Immature natural killer cell (primary cell): ENCODE data around the gene PRKCE. TPM values are rescaled to one million over a fixed set of nuclear protein-coding genes. Genes with fewer than 3 reads are reported as not detected.

ENCODE experiments used
- DNase-seq, 3 donors: peaks; one replicate each; pipeline ENCODE4 v3.0.0; 2022; ENCODE audit warnings: mixed read lengths in 1 of 3
- H3K27ac Mint-ChIP-seq, 6 donors: one replicate each; pipeline ENCODE4 v1.8.0; 2020; ENCODE audit warnings: mixed read lengths in 6 of 6, mild to moderate bottlenecking in 5 of 6, inconsistent platforms in 4 of 6, moderate library complexity in 3 of 6
- H3K27me3 Mint-ChIP-seq, 3 donors: one replicate each; pipeline ENCODE4 v1.8.0; 2020 to 2021; ENCODE audit warnings: low read depth in 3 of 3, mild to moderate bottlenecking in 3 of 3, mixed read lengths in 3 of 3, moderate library complexity in 3 of 3, inconsistent platforms in 1 of 3
- H3K36me3 Mint-ChIP-seq, 3 donors: one replicate each; pipeline ENCODE4 v1.8.0; 2020; ENCODE audit warnings: mixed read lengths in 3 of 3, inconsistent platforms in 2 of 3, mild to moderate bottlenecking in 2 of 3
- H3K4me1 Mint-ChIP-seq, 2 donors: one replicate each; pipeline ENCODE4 v1.8.0; 2020; ENCODE audit warnings: inconsistent platforms in 2 of 2, mild to moderate bottlenecking in 2 of 2, mixed read lengths in 2 of 2, moderate library complexity in 1 of 2
- H3K4me3 Mint-ChIP-seq, 5 donors: one replicate each; pipeline ENCODE4 v1.8.0; 2020; ENCODE audit warnings: mild to moderate bottlenecking in 5 of 5, mixed read lengths in 5 of 5, inconsistent platforms in 3 of 5, moderate library complexity in 3 of 5
- H3K9me3 Mint-ChIP-seq, 6 donors: one replicate each; pipeline ENCODE4 v1.8.0; 2020; ENCODE audit warnings: mild to moderate bottlenecking in 6 of 6, mixed read lengths in 6 of 6, inconsistent platforms in 4 of 6, moderate library complexity in 3 of 6
- polyA plus RNA-seq, 3 donors: library from polyadenylated mRNA; unstranded; fragments of 300-500 nt; fragmentation: Illumina TruSeq; gene quantifications; one replicate each; pipeline ENCODE4 v1.2.3, GENCODE V29; 2021

Gene PRKCE
- polyA plus RNA-seq, 3 donors from 2014 or later = 1.0 to 3.0 (median 2.5) TPM

DNA sequence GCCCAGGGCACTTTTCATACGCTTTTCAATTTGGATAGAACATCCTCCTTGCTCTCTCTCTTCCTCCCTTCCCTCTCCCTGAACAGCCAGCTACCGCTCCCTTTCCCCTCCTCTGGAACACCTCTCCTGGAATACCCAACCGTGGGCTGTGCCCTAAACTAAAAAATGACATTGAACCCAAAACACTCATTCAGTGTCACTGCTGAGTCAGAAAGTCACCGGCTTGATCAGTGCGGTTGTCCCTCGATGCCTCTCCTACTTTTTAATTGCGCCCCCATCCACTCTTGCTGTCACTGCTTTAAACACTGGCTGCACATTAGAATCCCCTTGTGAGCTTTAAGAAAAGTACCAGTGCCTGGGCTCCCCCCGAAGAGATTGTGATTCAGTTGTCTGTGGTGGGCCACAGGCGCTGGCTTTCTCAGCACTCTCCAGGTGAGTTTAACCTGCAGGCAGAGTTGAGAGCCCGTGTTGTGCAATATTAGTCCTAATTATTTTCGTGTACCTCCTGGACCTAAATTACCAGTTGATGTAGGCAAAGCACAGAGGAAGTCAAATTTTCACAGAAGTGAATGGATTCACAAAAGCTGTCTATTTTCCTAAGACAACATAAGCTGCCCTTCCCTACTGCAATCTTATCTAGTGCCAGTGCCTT lies 302.0 kb downstream of the PRKCE start:
- Mint-ChIP-seq H3K27me3 (peaks cover 0 to 2% (median 0%) of the 10 kb centered on the region in 3 donors), H3K4me3 (no peak overlapping the region), H3K36me3 (no peaks in the 10 kb centered on the region), H3K9me3 (no peaks in the 10 kb centered on the region), H3K27ac (no peak overlapping the region), H3K4me1 (peaks cover 16% of the 10 kb centered on the region in 2 donors)
- no peak for DNase-seq

DNA sequence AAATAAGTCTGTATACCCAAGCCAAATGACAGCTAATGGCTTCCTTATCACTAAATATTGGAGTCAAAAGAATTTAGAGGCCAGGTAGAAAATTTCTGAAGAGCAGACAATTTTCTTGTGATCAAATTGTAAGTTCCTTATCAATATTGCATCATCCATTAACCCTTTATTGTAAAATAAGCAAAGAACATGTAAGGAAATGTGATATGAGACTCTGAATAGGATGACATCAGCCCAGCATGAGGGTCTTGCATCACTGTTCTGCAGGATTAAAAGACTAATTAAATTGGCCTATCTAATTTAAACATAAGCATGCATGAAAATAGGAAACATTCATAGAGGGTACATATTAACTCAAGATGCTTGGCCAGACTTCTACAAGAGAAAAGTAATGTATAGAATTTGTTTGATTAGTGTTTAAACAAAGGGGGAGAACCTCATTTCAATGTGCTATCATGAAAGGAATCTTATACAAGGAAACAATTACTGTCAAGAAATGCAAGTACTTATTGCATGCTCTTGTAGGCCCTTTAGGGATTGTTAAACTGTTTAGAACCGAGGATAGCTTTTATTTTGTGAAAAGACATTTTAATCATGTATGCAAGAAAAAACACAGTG lies 302.9 kb downstream of the PRKCE start:
- H3K9me3 Mint-ChIP-seq = no peaks in the 10 kb centered on the region
- peaks cover 16% of the 10 kb centered on the region in 2 donors for H3K4me1 Mint-ChIP-seq
- no peaks in the 10 kb centered on the region for H3K36me3 Mint-ChIP-seq
- no peak for DNase-seq
- H3K4me3 Mint-ChIP-seq = no peak overlapping the region
- H3K27me3 Mint-ChIP-seq = peaks cover 0 to 2% (median 0%) of the 10 kb centered on the region in 3 donors
- no peak overlapping the region for H3K27ac Mint-ChIP-seq

DNA sequence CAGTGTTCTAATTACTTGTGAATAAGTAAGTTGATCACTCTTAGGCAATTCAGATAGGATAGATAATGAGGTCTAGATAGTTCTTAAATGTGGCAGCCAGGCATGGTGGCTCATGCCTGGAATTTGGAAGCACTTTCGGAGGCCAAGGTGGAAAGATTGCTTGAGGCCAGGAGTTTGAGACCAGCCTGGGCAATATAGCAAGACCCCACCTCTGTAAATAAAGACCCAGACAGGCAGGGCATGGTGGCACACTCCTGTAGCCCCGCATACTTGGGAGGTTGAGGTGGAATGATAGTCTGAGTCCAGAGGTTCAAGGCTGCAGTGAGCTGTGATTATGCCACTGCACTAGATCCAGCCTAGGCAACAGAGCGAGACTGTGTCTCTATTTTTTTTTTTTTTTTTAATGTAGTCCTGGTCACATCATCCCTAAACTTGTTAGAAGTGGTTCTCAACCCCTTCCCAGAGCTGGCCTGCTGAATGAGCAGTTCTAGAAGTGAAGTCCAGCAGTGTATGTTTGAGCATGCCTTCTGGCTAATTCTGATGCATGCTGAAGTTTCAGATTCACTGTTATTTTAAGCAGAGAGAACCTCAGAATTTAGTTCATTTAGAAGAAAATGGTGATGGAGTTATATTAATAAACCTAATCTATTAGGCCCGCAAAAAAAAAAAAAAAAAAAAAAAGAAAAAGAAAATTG lies 306.2 kb downstream of the PRKCE start:
- DNase-seq = no peak
- peaks cover 0 to 2% (median 0%) of the 10 kb centered on the region in 3 donors for H3K27me3 Mint-ChIP-seq
- no peaks in the 10 kb centered on the region for H3K4me1 Mint-ChIP-seq
- H3K36me3 Mint-ChIP-seq = no peaks in the 10 kb centered on the region
- H3K27ac Mint-ChIP-seq = no peak overlapping the region
- no peaks in the 10 kb centered on the region for H3K9me3 Mint-ChIP-seq
- no peak overlapping the region for H3K4me3 Mint-ChIP-seq

DNA sequence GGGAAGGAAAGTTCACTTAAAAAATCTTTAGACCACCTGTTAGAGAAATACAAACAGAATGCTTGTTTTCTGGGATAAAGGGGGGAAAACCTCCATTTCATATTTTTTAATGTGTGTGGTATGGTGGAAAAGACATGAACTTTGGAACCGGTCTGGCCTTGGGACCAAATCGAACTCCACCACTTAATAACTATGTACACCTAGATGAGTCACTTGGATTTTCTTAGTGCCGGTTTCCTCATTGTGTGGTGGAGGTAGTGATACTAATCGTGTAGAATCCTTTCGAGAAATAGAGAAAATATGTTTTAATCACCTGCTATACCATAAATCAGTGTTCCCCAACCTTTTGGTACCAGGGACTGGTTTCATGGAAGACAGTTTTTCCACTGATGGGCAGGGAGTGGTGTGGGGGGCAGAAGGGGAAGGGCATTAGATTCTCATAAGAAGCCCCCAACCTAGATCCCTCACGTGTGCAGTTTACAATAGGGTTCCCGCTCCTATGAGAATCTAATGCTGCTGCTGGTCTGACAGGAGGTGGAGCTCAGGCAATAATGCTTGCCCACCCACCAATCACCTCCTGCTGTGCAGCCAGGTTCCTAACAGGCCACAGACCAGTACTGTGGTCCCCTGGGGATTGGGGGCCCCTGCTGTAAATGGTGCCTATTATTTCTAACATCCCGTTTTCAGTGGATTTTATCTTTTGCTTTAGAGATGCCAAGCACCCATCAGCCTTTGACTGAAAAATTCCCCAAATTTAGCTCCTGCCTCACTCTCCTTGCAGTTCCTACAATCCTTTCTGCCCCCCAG lies 308.8 kb downstream of the PRKCE start:
- H3K9me3 Mint-ChIP-seq = no peaks in the 10 kb centered on the region
- peaks cover 0 to 2% (median 0%) of the 10 kb centered on the region in 3 donors for H3K27me3 Mint-ChIP-seq
- no peak overlapping the region for H3K27ac Mint-ChIP-seq
- DNase-seq = no peak
- H3K4me1 Mint-ChIP-seq = peaks cover 11 to 12% of the 10 kb centered on the region in 2 donors
- no peaks in the 10 kb centered on the region for H3K36me3 Mint-ChIP-seq
- no peak overlapping the region for H3K4me3 Mint-ChIP-seq

DNA sequence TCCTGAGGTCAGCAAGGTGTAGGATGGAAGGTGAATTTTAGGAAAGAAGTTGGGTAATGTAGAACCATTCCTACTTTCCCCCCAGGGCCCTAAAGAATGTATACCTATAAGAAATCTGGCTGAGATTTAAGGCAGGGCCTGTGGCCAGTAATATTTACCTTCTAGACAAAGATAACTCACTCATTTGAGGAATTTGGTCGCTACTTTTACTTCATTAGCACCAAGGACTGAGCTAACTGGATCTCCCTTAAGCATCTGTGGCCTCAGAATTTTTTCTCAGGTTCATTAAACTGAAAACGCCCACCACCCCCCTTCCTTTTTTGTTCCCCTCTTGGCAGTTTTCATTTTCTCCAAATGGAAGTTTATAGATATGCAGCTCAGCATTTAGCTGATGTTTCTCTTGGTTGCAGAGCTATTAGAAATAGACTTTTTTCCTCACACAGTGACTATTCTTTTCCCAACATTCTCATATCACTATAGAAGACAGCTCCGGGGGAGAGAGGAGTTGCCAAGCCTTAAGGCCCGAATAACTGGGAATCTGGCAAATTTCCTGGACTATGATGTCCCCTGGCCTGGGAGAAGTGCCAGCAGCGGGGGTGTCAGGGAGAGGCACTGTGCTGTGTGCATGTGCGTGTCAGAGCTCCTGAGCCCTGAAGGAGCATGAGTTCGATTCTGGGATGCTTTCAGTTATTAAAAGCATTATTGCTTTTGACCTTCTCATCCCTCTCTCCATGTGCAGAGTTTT lies 310.9 kb downstream of the PRKCE start:
- Mint-ChIP-seq H3K36me3 (no peaks in the 10 kb centered on the region), H3K4me1 (peaks cover 11 to 12% of the 10 kb centered on the region in 2 donors), H3K4me3 (no peak overlapping the region), H3K27me3 (peaks cover 0 to 2% (median 2%) of the 10 kb centered on the region in 3 donors), H3K27ac (no peak overlapping the region), H3K9me3 (no peaks in the 10 kb centered on the region)
- no peak for DNase-seq

DNA sequence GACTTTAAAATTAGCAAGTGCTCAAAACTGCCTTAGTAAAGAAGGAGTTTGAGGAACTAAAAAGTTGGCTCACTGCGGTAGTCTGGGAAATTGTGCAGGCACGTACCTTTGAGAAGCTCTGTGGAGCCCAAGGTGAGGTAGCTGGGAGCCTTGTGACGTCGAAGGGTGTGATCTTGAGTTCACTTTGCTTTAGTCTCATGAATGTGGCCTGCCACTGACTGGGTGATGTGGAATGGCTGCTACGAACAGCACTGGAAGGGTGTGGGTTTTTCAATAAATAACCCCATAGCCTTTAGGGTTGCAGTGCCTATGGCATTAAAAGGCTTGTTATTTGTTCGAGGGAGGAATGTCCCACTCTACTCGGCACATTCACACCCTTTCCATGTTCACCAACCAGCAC lies 312.3 kb downstream of the PRKCE start:
- H3K9me3 Mint-ChIP-seq = no peaks in the 10 kb centered on the region

DNA sequence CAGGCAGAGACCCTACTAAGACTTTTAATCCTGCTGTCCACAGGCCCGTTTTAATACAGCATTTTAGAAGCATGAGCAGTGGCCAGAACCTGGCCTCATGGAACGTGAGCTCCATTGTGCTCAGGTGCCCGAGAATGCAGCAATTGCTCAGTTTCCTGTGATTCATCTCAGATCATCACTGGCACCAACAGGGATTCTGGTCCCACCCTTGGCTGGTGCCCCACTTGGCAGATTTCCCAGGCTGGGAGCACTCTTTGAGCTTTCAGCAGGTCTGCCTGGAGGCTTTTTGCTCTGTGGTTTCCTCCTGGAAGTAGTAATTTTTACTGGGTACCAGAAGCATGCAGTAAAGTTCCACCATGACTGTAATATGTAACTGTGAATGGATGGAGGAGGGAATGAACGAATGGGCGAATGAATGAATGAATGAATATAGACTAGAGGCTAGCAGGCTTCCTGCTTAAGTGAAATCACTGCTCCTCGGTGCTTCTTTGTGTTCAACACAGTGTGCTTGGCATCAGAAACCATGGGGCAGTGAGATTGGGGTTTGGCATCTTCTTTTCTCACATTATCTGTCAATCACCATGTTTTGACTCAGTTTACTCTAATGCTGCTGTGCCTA lies 312.9 kb downstream of the PRKCE start:
- no peak for DNase-seq
- Mint-ChIP-seq H3K27me3 (peaks cover 0 to 2% (median 2%) of the 10 kb centered on the region in 3 donors), H3K9me3 (no peaks in the 10 kb centered on the region), H3K36me3 (no peaks in the 10 kb centered on the region), H3K27ac (peak overlapping the region in 1 of 6 donors; percentile 23), H3K4me1 (peaks cover 11 to 12% of the 10 kb centered on the region in 2 donors), H3K4me3 (no peak overlapping the region)

More for the DNA sequence above, 312.3 kb downstream of the PRKCE start:
- DNase-seq = no peak
- no peak overlapping the region for H3K4me3 Mint-ChIP-seq
- H3K4me1 Mint-ChIP-seq = peaks cover 11 to 12% of the 10 kb centered on the region in 2 donors
- no peaks in the 10 kb centered on the region for H3K36me3 Mint-ChIP-seq
- no peak overlapping the region for H3K27ac Mint-ChIP-seq
- peaks cover 0 to 2% (median 2%) of the 10 kb centered on the region in 3 donors for H3K27me3 Mint-ChIP-seq

DNA sequence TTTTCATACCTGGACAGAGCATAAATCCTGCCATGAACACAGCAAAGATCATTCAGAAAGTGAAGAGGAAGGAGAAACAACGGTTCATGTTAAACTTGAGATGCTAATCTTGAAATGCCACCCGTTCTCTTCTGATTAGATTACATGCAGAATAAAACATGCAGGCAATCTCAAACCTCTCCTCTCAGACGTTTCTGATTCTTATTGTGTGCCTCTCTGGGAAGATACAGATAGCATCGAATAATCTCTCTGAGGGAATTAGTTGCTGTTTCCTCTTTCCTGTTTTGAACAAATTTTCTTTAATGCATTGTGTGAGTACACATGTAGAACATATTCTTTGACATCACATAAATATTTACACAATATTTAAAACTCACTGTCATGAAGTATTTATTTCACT lies 313.4 kb downstream of the PRKCE start:
- no peaks in the 10 kb centered on the region for H3K36me3 Mint-ChIP-seq
- H3K9me3 Mint-ChIP-seq = no peaks in the 10 kb centered on the region
- H3K4me1 Mint-ChIP-seq = peaks cover 11 to 12% of the 10 kb centered on the region in 2 donors
- H3K27ac Mint-ChIP-seq = peak overlapping the region in 1 of 6 donors; percentile 23
- no peak for DNase-seq
- H3K4me3 Mint-ChIP-seq = no peak overlapping the region
- H3K27me3 Mint-ChIP-seq = peaks cover 0 to 2% (median 2%) of the 10 kb centered on the region in 3 donors

DNA sequence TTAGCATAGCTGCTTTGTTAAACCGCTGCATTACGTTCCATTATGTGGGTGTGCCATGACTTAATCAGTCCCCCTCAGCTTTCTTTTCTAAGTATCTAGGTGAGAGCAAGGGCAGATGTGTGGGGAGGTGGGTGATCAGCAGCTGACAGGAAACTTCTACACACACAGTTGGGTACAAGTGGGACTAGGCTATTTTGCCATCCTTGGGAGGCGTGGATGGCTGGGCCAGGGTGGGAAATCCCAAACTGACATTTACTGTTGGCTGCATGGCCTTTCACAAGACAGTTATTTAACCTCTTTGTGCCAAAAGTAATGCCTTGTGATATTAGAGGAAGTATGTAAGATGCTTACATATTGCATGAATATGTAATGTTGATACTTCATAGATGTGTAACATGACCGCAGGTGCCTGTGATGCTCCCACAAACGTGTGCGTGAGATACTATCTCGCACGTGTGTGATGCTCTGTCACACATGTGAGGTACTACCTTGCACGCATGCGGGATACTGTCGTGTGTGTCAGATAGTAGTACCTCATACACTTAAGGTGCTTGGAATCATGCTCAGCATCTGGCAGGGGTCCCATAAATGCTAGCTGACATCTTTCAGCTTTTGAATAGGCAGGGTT lies 314.5 kb downstream of the PRKCE start:
- no peaks in the 10 kb centered on the region for H3K36me3 Mint-ChIP-seq
- H3K27me3 Mint-ChIP-seq = peaks cover 0 to 2% (median 0%) of the 10 kb centered on the region in 3 donors
- no peaks in the 10 kb centered on the region for H3K9me3 Mint-ChIP-seq
- peaks cover 11 to 12% of the 10 kb centered on the region in 2 donors for H3K4me1 Mint-ChIP-seq
- no peak overlapping the region for H3K27ac Mint-ChIP-seq
- no peak overlapping the region for H3K4me3 Mint-ChIP-seq
- no peak for DNase-seq

DNA sequence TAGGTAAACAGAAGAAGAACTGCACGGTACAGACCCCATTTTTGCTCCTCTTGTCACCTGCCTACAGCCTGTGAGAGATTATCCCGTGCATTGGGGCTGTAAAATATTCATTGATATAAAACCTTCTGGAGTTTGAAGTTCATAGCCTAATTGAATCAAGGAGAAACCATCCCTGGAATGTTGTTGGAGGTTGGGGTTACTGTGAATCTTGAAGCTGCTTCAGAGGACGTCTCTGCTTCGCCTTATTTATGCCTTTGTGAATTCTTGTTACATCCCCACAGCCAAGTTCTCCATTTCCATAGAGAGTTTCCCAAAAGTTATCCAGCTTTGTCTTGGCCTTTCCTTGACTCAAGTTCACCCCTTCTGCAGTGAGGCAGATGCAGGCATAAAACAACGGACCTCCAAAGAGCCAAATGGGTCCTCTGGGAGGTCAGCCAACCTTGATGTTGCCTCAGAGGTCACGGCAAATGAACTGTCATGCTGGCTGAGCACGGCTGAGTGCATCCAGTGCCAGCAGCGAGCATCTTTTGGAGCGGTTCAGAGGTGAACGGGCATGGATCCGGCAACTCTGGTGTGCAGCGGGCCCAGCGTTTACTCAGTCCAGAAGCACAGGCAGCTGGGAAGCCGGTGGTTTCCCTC lies 317.6 kb downstream of the PRKCE start:
- no peaks in the 10 kb centered on the region for H3K36me3 Mint-ChIP-seq
- H3K9me3 Mint-ChIP-seq = no peaks in the 10 kb centered on the region
- peaks cover 0 to 7% (median 2%) of the 10 kb centered on the region in 3 donors for H3K27me3 Mint-ChIP-seq
- H3K4me3 Mint-ChIP-seq = no peak overlapping the region
- H3K4me1 Mint-ChIP-seq = peaks cover 10 to 12% of the 10 kb centered on the region in 2 donors
- no peak overlapping the region for H3K27ac Mint-ChIP-seq
- no peak for DNase-seq

DNA sequence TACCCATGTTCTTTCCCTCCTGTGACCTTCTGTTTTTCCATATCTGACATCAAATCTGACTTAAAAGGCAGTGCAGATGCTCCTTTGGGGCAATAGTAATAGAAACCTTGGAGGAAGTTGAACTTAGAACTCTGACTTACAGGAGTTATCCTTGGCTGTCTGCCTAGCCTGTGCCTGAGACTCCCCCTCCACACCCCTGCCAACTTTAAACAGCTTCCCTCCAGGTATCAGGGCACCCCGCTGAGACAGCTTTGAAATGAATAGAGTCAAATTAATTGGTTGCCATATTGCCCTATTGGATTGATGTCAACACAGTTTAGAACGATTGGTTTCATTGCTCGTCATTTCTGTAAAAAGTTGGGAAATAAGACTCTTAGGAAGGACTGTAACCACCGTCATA lies 322.0 kb downstream of the PRKCE start:
- H3K9me3 Mint-ChIP-seq = no peaks in the 10 kb centered on the region
- H3K36me3 Mint-ChIP-seq = no peaks in the 10 kb centered on the region
- H3K27ac Mint-ChIP-seq = no peak overlapping the region
- DNase-seq = no peak
- H3K4me1 Mint-ChIP-seq = no peaks in the 10 kb centered on the region
- no peak overlapping the region for H3K4me3 Mint-ChIP-seq
- H3K27me3 Mint-ChIP-seq = peaks cover 0 to 7% (median 0%) of the 10 kb centered on the region in 3 donors

DNA sequence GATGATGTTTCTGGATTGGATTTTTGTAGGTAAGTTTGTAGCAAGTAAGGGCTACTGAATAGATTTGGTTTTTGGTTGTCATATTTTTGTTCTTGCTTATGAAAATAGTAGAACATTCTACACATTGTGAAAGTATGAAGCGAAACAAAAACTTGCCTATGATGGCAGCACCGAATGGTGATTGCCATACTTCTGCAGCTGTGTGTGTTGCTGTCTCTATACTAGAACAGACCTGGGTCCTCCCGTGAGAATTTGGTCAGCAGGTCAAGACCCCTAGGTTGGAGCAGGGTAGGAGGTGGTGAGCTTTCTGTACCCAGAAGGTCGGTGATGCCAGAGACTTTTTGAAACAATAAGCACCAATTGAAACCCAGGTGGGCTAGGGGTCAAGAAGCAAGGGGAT lies 322.6 kb downstream of the PRKCE start:
- no peak overlapping the region for H3K4me3 Mint-ChIP-seq
- no peak for DNase-seq
- H3K9me3 Mint-ChIP-seq = no peaks in the 10 kb centered on the region
- no peak overlapping the region for H3K27ac Mint-ChIP-seq
- no peaks in the 10 kb centered on the region for H3K4me1 Mint-ChIP-seq
- H3K27me3 Mint-ChIP-seq = peaks cover 0 to 7% (median 0%) of the 10 kb centered on the region in 3 donors
- peaks cover 0 to under 1% (median 0%) of the 10 kb centered on the region in 3 donors for H3K36me3 Mint-ChIP-seq
